Neural progenitor cell (in vitro differentiated cells): ENCODE measurements around the gene MAGI1.

Experiments used
- CTCF ChIP-seq: fragments of 200-600 bp; sonication (generic); IDR thresholded peaks from 2 replicates; pipeline ENCODE4 v1.5.1; 2017; ENCODE audit warnings: antibody characterized with exemption, mild to moderate bottlenecking
- EZH2 ChIP-seq: fragments of 200-600 bp; sonication (generic); IDR thresholded peaks from 2 replicates; pipeline ENCODE4 v1.6.1; 2017; ENCODE audit warnings: antibody characterized with exemption, mild to moderate bottlenecking, moderate library complexity

DNA sequence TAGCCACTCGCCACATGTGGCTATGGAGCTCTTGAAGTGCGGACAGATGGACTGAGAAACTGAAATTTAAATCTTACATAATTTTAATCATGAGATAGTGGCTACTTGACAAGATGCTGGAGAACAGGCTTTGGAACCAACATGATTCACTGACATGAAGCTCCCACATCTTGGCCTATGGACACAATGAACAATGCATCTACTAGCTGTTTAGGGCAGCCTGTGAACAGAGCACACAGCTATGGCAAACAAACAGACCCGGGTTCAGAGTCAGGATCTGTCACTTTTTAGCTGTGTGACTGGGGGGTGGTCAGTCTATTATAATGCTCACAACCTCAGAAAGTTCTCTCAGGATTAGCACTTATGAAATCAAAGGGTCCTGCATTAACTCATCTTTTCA is 616.6 kb downstream of the MAGI1 start:
- TF ChIP-seq CTCF = no peak
- no peak for TF ChIP-seq EZH2
